Lower leg skin (tissue), 3 donors: ENCODE data around the gene ACOX3.

Source experiments
- CTCF ChIP-seq, 3 donors: fragments of 450-650 bp; IDR thresholded peaks; one replicate each; pipeline ENCODE4 v1.5.1; 2016; ENCODE audit warnings: antibody characterized with exemption in 3 of 3, mild to moderate bottlenecking in 3 of 3, moderate library complexity in 2 of 3
- POLR2A ChIP-seq, 2 donors: fragments of 450-650 bp; IDR thresholded peaks; one replicate each; pipeline ENCODE4 v1.6.1; 2016 to 2017; ENCODE audit warnings: antibody characterized with exemption in 2 of 2, mild to moderate bottlenecking in 1 of 2, moderate library complexity in 1 of 2

GRCh38 chr4:8393593-8394038 lies 46.9 kb downstream of the ACOX3 start:
- TF ChIP-seq CTCF (IDR thresholded peaks at IDR 0.05) = no peak
- TF ChIP-seq POLR2A (IDR thresholded peaks at IDR 0.05) = no peak
